GM03348 (cell line): Measurements from ENCODE around the gene BAHCC1.

ENCODE experiments used
- DNase-seq: peaks from one replicate; pipeline ENCODE4 v3.0.0; 2012; ENCODE audit warnings: low spot score

BAHCC1 gene

GRCh38 chr17:81386646-81387099, 8.6 kb upstream of the BAHCC1 start:
- DNase-seq, result peak; percentile 76

GRCh38 chr17:81387100-81388090, 7.9 kb upstream of the BAHCC1 start:
- peak; percentile 85 for DNase-seq

GRCh38 chr17:81388091-81388611, 7.1 kb upstream of the BAHCC1 start:
- DNase-seq, result no peak

- no peak for DNase-seq
Observed at GRCh38 chr17:81388612-81389367, 6.5 kb upstream of the BAHCC1 start.

GRCh38 chr17:81389585-81389984, 5.7 kb upstream of the BAHCC1 start:
- DNase-seq, result no peak

- DNase-seq, result no peak
Observed at GRCh38 chr17:81390029-81390872, 5.0 kb upstream of the BAHCC1 start.

- no peak for DNase-seq
Observed at GRCh38 chr17:81390873-81391255, 4.4 kb upstream of the BAHCC1 start.

GRCh38 chr17:81391293-81391935, 3.8 kb upstream of the BAHCC1 start:
- DNase-seq, result no peak

- peak; percentile 70 for DNase-seq
Observed at GRCh38 chr17:81391936-81392908, 3.0 kb upstream of the BAHCC1 start.

GRCh38 chr17:81392909-81393654, 2.2 kb upstream of the BAHCC1 start:
- peak; percentile 48 for DNase-seq

- peak; percentile 97 for DNase-seq
Observed at GRCh38 chr17:81393684-81394376, 1.4 kb upstream of the BAHCC1 start.

- no peak for DNase-seq
Observed at GRCh38 chr17:81394377-81394920, 808 bp upstream of the BAHCC1 start.

- DNase-seq, result no peak
Observed at GRCh38 chr17:81395600-81396277, 482 bp downstream of the BAHCC1 start.

- peak; percentile 35 for DNase-seq
Observed at GRCh38 chr17:81396278-81396721, 1.0 kb downstream of the BAHCC1 start.

GRCh38 chr17:81396722-81397313, 1.6 kb downstream of the BAHCC1 start:
- peak; percentile 29 for DNase-seq

GRCh38 chr17:81397314-81398175, 2.3 kb downstream of the BAHCC1 start:
- peak; percentile 59 for DNase-seq
